Measurements from ENCODE around the gene TRAPPC2L.

The TRAPPC2L gene

GRCh38 chr16:88842308-88842756 lies 14.6 kb upstream of the TRAPPC2L start:
- TF ChIP-seq ARNT (IDR thresholded peaks at IDR 0.05) (no peak), SP1 (IDR thresholded peaks at IDR 0.05) (no peak), FOXK2 (IDR thresholded peaks at IDR 0.05) (no peak), SUZ12 (IDR thresholded peaks at IDR 0.05) (no peak), HDGF (IDR thresholded peaks at IDR 0.05; ENCODE audit: borderline replicate concordance) (no peak), L3MBTL2 (conservative IDR thresholded peaks at IDR 0.05) (no peak)
- POLR2A ChIA-PET: no interaction called here
- no peak for DNase-seq (ENCODE audit: extremely low spot score)
- CTCF ChIA-PET: no interaction called here

- CTCF ChIA-PET: no interaction called here
- TF ChIP-seq FOXA1 (IDR thresholded peaks at IDR 0.05): no peak
- no peak for DNase-seq (ENCODE audit: extremely low spot score)
- POLR2A ChIA-PET: no interaction called here
Observed at GRCh38 chr16:88842806-88843205, 14.1 kb upstream of the TRAPPC2L start.

GRCh38 chr16:88843256-88843655 lies 13.7 kb upstream of the TRAPPC2L start:
- ChIA-PET CTCF (no interaction called here), POLR2A (no interaction called here)
- TF ChIP-seq HDGF (IDR thresholded peaks at IDR 0.05; ENCODE audit: borderline replicate concordance) (no peak), FOXM1 (IDR thresholded peaks at IDR 0.05; ENCODE audit: borderline replicate concordance) (no peak), LEF1 (IDR thresholded peaks at IDR 0.05; ENCODE audit: borderline replicate concordance) (no peak), BHLHE40 (IDR thresholded peaks at IDR 0.05; ENCODE audit: borderline replicate concordance) (no peak), ZNF384 (IDR thresholded peaks at IDR 0.05) (no peak), PKNOX1 (IDR thresholded peaks at IDR 0.05) (no peak), CTBP1 (IDR thresholded peaks at IDR 0.05; ENCODE audit: borderline replicate concordance) (no peak), FOXA1 (IDR thresholded peaks at IDR 0.05) (no peak), ARNT (IDR thresholded peaks at IDR 0.05) (no peak), SUZ12 (IDR thresholded peaks at IDR 0.05) (no peak), ELF4 (IDR thresholded peaks at IDR 0.05) (no peak), NFRKB (IDR thresholded peaks at IDR 0.05) (no peak), L3MBTL2 (conservative IDR thresholded peaks at IDR 0.05) (no peak), TARDBP (IDR thresholded peaks at IDR 0.05) (no peak)
- DNase-seq (ENCODE audit: extremely low spot score): no peak

- CTCF ChIA-PET: no interaction called here
- POLR2A ChIA-PET: no interaction called here
- no peak for DNase-seq (ENCODE audit: extremely low spot score)
- TF ChIP-seq ELF4 (IDR thresholded peaks at IDR 0.05) (no peak), CTBP1 (IDR thresholded peaks at IDR 0.05; ENCODE audit: borderline replicate concordance) (no peak), ARNT (IDR thresholded peaks at IDR 0.05) (no peak), PKNOX1 (IDR thresholded peaks at IDR 0.05) (no peak), LEF1 (IDR thresholded peaks at IDR 0.05; ENCODE audit: borderline replicate concordance) (no peak), FOXK2 (IDR thresholded peaks at IDR 0.05) (no peak), FOXM1 (IDR thresholded peaks at IDR 0.05; ENCODE audit: borderline replicate concordance) (no peak), SUZ12 (IDR thresholded peaks at IDR 0.05) (no peak), NFRKB (IDR thresholded peaks at IDR 0.05) (no peak), BHLHE40 (IDR thresholded peaks at IDR 0.05; ENCODE audit: borderline replicate concordance) (no peak), L3MBTL2 (conservative IDR thresholded peaks at IDR 0.05) (no peak), FOXA1 (IDR thresholded peaks at IDR 0.05) (no peak), HDGF (IDR thresholded peaks at IDR 0.05; ENCODE audit: borderline replicate concordance) (no peak), TARDBP (IDR thresholded peaks at IDR 0.05) (no peak)
Observed at GRCh38 chr16:88844419-88845036, 12.4 kb upstream of the TRAPPC2L start.

GRCh38 chr16:88846088-88846487 lies 10.8 kb upstream of the TRAPPC2L start:
- TF ChIP-seq FOXA1 (IDR thresholded peaks at IDR 0.05): no peak
- TF ChIP-seq BHLHE40 (IDR thresholded peaks at IDR 0.05; ENCODE audit: borderline replicate concordance): no peak
- no peak for TF ChIP-seq PKNOX1 (IDR thresholded peaks at IDR 0.05)
- no peak for TF ChIP-seq LEF1 (IDR thresholded peaks at IDR 0.05; ENCODE audit: borderline replicate concordance)
- no peak for DNase-seq (ENCODE audit: extremely low spot score)
- CTCF ChIA-PET: no interaction called here
- POLR2A ChIA-PET: interaction anchor here (2.0 kb wide), 1 partner anchor 11 kb away, joined by 5 read pairs; the partner anchor contains the start of genes GALNS and TRAPPC2L

GRCh38 chr16:88847654-88848053 lies 9.3 kb upstream of the TRAPPC2L start:
- DNase-seq (ENCODE audit: extremely low spot score): no peak
- TF ChIP-seq FOXK2 (IDR thresholded peaks at IDR 0.05) (no peak), HDGF (IDR thresholded peaks at IDR 0.05; ENCODE audit: borderline replicate concordance) (no peak), ELF4 (IDR thresholded peaks at IDR 0.05) (no peak), SUZ12 (IDR thresholded peaks at IDR 0.05) (no peak)
- POLR2A ChIA-PET: interaction anchor here (2.0 kb wide), 1 partner anchor 9 kb away, joined by 5 read pairs; the partner anchor contains the start of genes GALNS and TRAPPC2L
- CTCF ChIA-PET: no interaction called here

- ChIA-PET CTCF (no interaction called here), POLR2A (no interaction called here)
- TF ChIP-seq LEF1 (IDR thresholded peaks at IDR 0.05; ENCODE audit: borderline replicate concordance): no peak
- TF ChIP-seq PKNOX1 (IDR thresholded peaks at IDR 0.05): no peak
- no peak for TF ChIP-seq NFRKB (IDR thresholded peaks at IDR 0.05)
- TF ChIP-seq HDGF (IDR thresholded peaks at IDR 0.05; ENCODE audit: borderline replicate concordance): no peak
- TF ChIP-seq CTBP1 (IDR thresholded peaks at IDR 0.05; ENCODE audit: borderline replicate concordance): no peak
- TF ChIP-seq FOXM1 (IDR thresholded peaks at IDR 0.05; ENCODE audit: borderline replicate concordance): no peak
- TF ChIP-seq TARDBP (IDR thresholded peaks at IDR 0.05): no peak
- no peak for TF ChIP-seq ZNF384 (IDR thresholded peaks at IDR 0.05)
- no peak for TF ChIP-seq SUZ12 (IDR thresholded peaks at IDR 0.05)
- TF ChIP-seq ELF4 (IDR thresholded peaks at IDR 0.05): no peak
- TF ChIP-seq ARNT (IDR thresholded peaks at IDR 0.05): no peak
- no peak for DNase-seq (ENCODE audit: extremely low spot score)
Observed at GRCh38 chr16:88848557-88848956, 8.4 kb upstream of the TRAPPC2L start.

Data from HEK293T (cell line).